HG02981 (cell line): Measurements from ENCODE around the gene TRPV2.

Source experiments
- ATAC-seq: cut with Tn5 transposase; IDR thresholded peaks from one replicate; pipeline ENCODE4 v1.9.1; 2021; ENCODE audit warnings: mild to moderate bottlenecking, moderate library complexity; ENCODE audit not compliant: unreplicated experiment

The TRPV2 gene

DNA sequence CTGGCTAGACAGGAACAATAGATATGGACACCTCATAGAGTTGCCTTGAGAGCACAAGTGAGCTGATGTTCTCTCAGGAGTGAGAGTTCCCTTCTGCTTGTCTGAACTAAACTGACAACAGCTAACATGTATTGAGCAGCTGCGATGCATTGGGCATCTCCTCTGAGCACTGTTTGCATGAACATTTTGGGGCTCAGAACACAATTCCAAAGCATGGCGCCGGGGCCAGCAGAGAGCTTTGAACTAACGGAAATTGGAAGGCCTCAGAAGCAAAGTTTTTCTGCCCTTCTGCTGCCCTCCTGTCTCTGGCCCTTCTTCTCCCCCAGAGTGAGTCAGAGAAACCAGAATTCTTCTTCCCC lies 38.1 kb downstream of the TRPV2 start:
- no peak for ATAC-seq

GRCh38 chr17:16455997-16456741 lies 40.8 kb downstream of the TRPV2 start:
- no peak for ATAC-seq

- no peak for ATAC-seq
Measured at GRCh38 chr17:16456742-16457316, 41.5 kb downstream of the TRPV2 start.

DNA sequence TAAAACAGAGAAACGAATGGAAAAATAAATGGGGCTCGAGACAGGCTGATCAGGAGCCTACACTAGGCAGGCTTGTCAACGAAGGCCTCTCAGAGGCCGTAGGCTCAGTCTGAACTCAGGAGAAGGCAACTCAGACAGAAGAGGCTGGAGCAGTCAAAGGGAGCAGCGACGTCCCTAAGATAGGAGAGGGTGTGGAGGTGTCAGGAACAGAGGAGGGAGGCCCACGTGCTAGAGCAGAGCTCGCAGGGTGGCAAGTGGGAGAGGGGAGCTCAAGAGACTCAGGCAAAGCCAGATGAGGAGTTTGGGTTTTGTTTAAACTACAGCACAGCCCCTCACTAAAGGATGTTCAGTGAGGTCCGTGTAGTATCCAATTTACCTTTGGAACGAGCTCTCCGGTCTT lies 43.9 kb downstream of the TRPV2 start:
- ATAC-seq, result no peak

DNA sequence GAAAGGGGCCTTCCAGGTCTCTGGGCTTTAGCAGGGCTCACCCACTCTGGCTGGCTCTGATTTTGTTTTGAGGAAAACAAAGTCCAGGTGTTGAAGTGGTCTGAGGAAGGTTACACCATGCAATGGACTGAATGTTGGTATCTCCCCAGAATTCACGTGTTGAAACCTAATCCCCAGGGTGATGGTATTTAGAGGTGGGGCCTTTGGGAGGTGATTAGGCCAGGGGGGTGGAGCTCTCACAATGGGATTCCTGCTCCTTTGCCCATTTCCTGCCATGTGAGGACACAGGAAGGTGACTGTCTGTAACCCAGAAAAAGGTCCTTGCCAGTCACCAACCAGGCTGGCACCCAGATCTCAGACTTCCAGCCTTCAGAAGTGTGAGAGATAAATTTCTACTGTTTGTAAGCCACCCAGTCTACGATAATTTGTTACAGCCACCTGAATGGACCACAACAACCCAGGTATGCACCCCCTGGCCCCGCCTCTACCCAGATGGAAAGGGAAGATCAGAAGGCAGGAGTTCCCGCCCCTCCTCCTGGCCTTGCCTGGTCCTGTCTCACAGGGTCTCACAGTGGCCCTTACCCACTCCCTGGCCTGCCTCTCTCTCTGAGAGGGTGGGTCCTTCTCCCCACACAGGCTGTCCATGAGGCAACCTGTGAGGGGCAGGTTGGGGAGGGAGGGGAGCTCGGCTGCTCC lies 44.6 kb downstream of the TRPV2 start:
- ATAC-seq, result no peak

DNA sequence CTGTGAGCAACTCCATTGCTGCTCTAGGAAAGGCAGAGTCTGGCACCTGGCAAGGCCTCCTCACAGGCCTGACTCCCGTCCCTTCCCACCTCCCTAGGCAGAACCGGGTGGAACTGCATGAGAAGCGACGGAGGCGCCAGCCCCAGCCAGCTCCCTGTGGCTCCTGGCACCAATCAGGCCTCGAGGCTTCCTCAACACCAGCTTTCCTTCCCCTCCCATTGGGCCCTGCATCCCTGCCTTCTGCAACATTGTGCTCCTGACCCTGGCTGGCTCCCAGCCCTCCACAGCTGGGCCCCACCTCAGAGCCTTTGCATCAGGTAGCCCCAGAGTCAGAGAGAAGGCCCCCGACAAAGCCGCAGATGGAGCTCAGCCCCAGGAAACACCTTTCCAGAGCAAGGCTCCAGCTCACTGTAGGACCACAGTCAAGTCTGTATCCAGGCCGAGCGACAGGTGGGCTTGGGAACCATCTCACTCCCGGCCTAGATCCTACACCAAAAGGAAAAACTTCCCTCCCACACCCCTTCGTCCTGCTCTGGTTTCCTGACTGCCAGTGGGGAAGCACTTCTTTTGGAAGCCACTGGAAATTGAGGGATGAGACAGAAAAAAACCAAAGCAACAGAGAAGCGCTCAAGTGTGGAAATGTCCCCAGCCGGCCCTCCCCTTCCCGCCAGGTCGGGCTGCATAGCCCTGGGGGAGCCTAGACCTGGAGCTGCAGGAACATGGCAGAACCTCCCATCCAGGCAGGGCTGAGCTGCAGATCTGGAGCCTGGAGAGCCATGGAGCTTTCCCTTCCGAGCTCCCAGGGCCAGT lies 45.6 kb downstream of the TRPV2 start:
- no peak for ATAC-seq

- no peak for ATAC-seq
Measured at GRCh38 chr17:16461606-16461866, 46.2 kb downstream of the TRPV2 start.

DNA sequence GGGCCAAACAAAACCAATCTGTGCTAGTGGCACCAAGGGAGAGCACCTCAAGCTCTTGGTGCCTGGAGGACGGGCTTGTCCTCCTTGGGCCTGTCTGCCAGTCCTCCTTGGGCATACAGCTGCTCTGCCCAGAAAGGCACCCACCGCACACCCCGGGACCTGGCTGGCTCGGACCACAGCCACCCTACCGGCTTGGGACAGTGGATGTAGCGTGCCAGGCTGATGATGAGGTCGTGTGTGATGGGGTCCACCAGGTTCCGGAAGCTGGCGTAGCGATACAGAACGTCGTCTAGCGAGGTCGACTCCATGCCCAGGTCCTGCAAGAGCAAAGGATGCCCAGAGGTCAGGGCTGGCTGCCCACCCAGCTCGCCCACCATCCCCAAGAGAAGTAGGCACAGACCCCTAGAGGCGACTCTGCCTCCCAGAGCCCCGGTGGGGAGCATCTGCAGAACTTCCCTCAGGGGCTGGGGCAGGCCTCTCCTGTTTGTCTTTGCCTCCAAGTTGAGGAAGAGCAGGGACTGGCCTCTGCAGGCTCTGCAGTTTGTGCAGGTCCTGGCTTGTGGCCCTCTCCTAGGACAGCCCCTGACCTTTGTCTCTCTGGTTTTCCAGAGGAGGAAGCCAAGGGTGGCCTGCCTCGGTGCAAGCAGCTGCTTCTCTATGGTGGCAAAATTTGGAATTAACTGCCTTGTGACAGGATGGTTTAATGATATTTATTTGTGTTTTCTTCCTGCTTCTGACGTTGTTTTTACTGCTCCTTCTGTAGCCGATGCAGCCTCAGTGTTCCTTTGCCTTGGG lies 46.9 kb downstream of the TRPV2 start:
- no peak for ATAC-seq

GRCh38 chr17:16463358-16464302 lies 48.3 kb downstream of the TRPV2 start:
- no peak for ATAC-seq

GRCh38 chr17:16464303-16465051 lies 49.1 kb downstream of the TRPV2 start:
- no peak for ATAC-seq

GRCh38 chr17:16465052-16465312 lies 49.6 kb downstream of the TRPV2 start:
- ATAC-seq, result no peak

- no peak for ATAC-seq
Measured at GRCh38 chr17:16465861-16466338, 50.5 kb downstream of the TRPV2 start.

- no peak for ATAC-seq
Measured at GRCh38 chr17:16466407-16466806, 51.0 kb downstream of the TRPV2 start.

- no peak for ATAC-seq
Measured at GRCh38 chr17:16467044-16467443, 51.7 kb downstream of the TRPV2 start.

DNA sequence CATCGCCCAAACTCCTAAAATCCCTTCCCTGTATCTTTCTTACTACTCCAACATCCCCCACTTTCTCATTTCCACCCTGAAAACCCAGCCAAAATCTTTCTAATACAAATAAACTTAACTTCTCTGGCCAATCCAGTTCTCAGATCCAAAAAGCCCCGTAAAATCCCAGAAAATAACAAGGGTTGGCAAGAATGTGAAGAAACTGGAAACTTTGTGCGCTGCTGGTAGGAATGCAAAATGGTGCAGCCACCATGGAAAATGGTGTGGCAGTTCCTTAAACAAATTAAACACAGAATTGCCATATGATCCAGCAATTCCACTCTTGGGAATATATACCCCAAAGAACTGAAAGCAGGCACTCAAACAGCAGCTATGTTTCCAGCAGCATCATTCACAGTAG lies 52.5 kb downstream of the TRPV2 start:
- no peak for ATAC-seq

- ATAC-seq, result no peak
Measured at GRCh38 chr17:16468428-16468992, 53.1 kb downstream of the TRPV2 start.

DNA sequence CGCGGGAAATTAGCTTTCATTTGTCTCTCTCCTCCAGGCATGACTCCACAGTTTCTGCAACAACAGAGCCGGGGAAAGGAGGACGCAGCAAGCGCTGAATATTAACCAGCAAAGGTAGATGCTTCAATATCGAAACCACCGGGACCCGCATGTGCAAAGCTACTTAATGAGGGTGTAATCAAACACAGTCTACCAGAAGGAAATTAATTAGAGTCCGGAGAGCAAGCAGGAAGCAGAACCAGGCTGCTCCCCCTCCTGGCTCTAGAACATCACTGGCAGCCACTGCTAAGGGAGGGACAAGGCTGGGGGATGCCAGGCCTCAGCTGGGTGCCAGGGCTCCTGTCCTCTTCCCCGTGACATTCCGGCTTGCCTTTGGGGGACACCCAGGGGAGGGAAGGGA lies 54.9 kb downstream of the TRPV2 start:
- no peak for ATAC-seq

DNA sequence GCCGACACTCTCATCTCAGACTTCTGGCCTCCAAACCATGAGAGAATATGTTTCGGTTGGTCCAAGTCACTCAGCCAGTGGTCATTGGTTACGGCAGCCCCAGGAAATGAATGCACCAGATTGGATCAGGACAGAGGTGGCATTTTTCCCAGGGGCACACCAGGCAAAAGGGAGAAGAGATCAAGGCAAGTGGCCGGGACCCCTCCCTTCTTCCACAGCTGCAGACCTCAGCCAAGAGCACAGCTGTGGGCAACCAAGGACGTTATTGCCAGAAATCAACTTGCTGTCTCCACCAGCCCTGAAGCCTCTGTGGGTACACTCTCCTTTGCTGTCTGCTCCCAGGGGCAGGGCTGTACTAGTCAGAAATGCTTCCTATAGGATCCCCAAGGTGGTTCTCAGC lies 55.9 kb downstream of the TRPV2 start:
- ATAC-seq, result no peak

DNA sequence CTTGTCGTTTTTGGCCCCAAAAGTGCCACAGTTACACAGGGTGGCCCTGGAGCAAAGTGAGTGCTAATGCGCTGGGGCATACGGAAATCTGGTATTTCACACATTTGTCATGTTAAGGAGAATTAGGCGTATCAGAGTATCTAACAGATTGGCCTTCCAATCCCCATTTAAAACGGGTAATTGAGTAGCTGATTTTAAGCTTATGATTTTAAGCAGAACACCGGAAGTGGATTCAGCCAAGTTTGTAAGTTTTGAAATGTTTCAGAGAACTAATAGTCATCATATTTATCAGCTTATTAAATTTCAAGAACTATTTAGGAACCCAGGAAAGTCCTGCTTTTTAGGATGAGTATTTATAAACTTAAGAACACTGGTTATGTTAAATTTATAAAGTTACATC lies 57.2 kb downstream of the TRPV2 start:
- no peak for ATAC-seq
